PC-3 (cell line): ENCODE measurements around the gene MBTD1. TPM values are rescaled to one million over a fixed set of nuclear protein-coding genes. Genes with fewer than 3 reads are reported as not detected.

Source experiments
- ATAC-seq: fragments of 200-7000 bp; cut with Tn5 transposase; 2 replicates; pipeline ENCODE4 v1.9.1; 2020; ENCODE audit warnings: mild to moderate bottlenecking, moderate library complexity
- BruUV-seq: library from RNA; stranded (reverse); fragments of 400-500 nt; replicated peaks from 2 replicates; lab custom pipeline; 2021; lab: Mats Ljungman, UMichigan
- CTCF ChIA-PET: fragments of 300-600 bp; sonication (Branson Sonifier 250); formaldehyde crosslinking; loops from one replicate; lab custom pipeline; 2022; ENCODE audit warnings: antibody characterized with exemption; lab: Charles Lee
- POLR2A ChIA-PET: fragments of 300-600 bp; sonication (Branson Sonifier 250); formaldehyde crosslinking; loops from one replicate; lab custom pipeline; 2022; ENCODE audit warnings: antibody characterized with exemption; ENCODE audit not compliant: unreplicated experiment; lab: Charles Lee
- DNase-seq: peaks from one replicate; pipeline ENCODE4 v3.0.0-alpha.2; 2015
- H2AFZ ChIP-seq: fragments of 300-600 bp; sonication (generic); 2 replicates; pipeline ENCODE4 v1.6.0; 2016; ENCODE audit warnings: antibody characterized with exemption, low read length
- H3F3A ChIP-seq: fragments of 300-600 bp; sonication (generic); one replicate; pipeline ENCODE4 v1.6.0; 2017; ENCODE audit warnings: antibody characterized with exemption, low read length, control low read depth, mild to moderate bottlenecking; ENCODE audit not compliant: unreplicated experiment
- H3K27ac ChIP-seq: fragments of 300-600 bp; sonication (generic); 2 replicates; pipeline ENCODE4 v1.5.1; 2016; ENCODE audit warnings: mild to moderate bottlenecking, low read length
- H3K27me3 ChIP-seq: fragments of 300-600 bp; sonication (generic); 2 replicates; pipeline ENCODE4 v1.6.1; 2016; ENCODE audit warnings: low read length, mixed read lengths
- H3K36me3 ChIP-seq: fragments of 300-600 bp; sonication (generic); 2 replicates; pipeline ENCODE4 v1.6.1; 2016; ENCODE audit warnings: low read depth, mixed run types, low read length, mixed read lengths
- H3K4me1 ChIP-seq: fragments of 300-600 bp; sonication (generic); 2 replicates; pipeline ENCODE4 v1.5.1; 2016; ENCODE audit warnings: low read length; ENCODE audit not compliant: insufficient read depth
- H3K4me2 ChIP-seq: fragments of 300-600 bp; sonication (generic); 2 replicates; pipeline ENCODE4 v1.6.0; 2016; ENCODE audit warnings: low read length
- H3K4me3 ChIP-seq: fragments of 300-600 bp; sonication (generic); 2 replicates; pipeline ENCODE4 v1.5.1; 2016; ENCODE audit warnings: mild to moderate bottlenecking, low read length, mixed read lengths
- H3K79me2 ChIP-seq: fragments of 300-600 bp; sonication (generic); 2 replicates; pipeline ENCODE4 v1.6.1; 2017; ENCODE audit warnings: low read length, mixed read lengths
- H3K9ac ChIP-seq: fragments of 300-600 bp; sonication (generic); 2 replicates; pipeline ENCODE4 v1.6.0; 2016; ENCODE audit warnings: mild to moderate bottlenecking, low read length
- H3K9me2 ChIP-seq: fragments of 300-600 bp; sonication (generic); replicated peaks from 2 replicates; pipeline ENCODE4 v1.6.1; 2016; ENCODE audit warnings: mixed run types, low read length, mixed read lengths
- H3K9me3 ChIP-seq: fragments of 300-600 bp; sonication (generic); 2 replicates; pipeline ENCODE4 v1.6.1; 2016; ENCODE audit warnings: low read length, mixed read lengths
- H4K20me1 ChIP-seq: fragments of 300-600 bp; sonication (generic); 2 replicates; pipeline ENCODE4 v1.6.1; 2016; ENCODE audit warnings: low read length, mixed read lengths
- CTCF ChIP-seq: fragments of 300-600 bp; sonication (generic); conservative IDR thresholded peaks from 2 replicates; pipeline ENCODE4 v1.5.1; 2017; ENCODE audit warnings: antibody characterized with exemption, low read depth, mild to moderate bottlenecking, low read length
- EZH2 ChIP-seq: fragments of 300-600 bp; sonication (generic); IDR thresholded peaks from one replicate; pipeline ENCODE4 v1.6.1; 2017; ENCODE audit warnings: antibody characterized with exemption, mild to moderate bottlenecking, low read length; ENCODE audit not compliant: unreplicated experiment
- EZH2phosphoT487 ChIP-seq: fragments of 300-600 bp; sonication (generic); IDR thresholded peaks from 2 replicates; pipeline ENCODE4 v1.6.1; 2018; ENCODE audit warnings: mild to moderate bottlenecking, antibody characterized with exemption, low read length, borderline replicate concordance
- intact Hi-C: fragments of 100-400 bp; cut with micrococcal nuclease; formaldehyde crosslinking; loops from 2 replicates; pipeline ENCODE4 v1.9.0; 2023
- total RNA-seq: library from RNA; depleted of rRNA; stranded (reverse); fragments of >200 nt; gene quantifications from 2 replicates; pipeline ENCODE4 v1.2.3, GENCODE V29; 2014

Gene MBTD1
- total RNA-seq, 1 experiment from 2014 or later, result 13.8 TPM

GRCh38 chr17:51164911-51165679, 94.8 kb downstream of the MBTD1 start:
- Histone ChIP-seq H3K4me1 (peaks cover 21% of the 10 kb centered on the region), H3K9ac (no peak overlapping the region), H3K27me3 (no peaks in the 10 kb centered on the region), H2AFZ (no peak overlapping the region), H3F3A (peaks cover 4% of the 10 kb centered on the region), H3K79me2 (peaks cover 35% of the 10 kb centered on the region), H3K9me2 (no peaks in the 10 kb centered on the region), H3K36me3 (peaks cover 54% of the 10 kb centered on the region), H3K4me3 (peak overlapping the region; percentile 81), H3K27ac (0 out of 2 replicates have a peak overlapping the region, but pooled peaks have one; percentile 73), H4K20me1 (peaks cover 20% of the 10 kb centered on the region), H3K9me3 (no peaks in the 10 kb centered on the region), H3K4me2 (peak overlapping the region; percentile 94)
- no peak; the same call in 1 of the 2 replicates for ATAC-seq
- TF ChIP-seq EZH2, result no peak
- TF ChIP-seq EZH2phosphoT487, result no peak
- TF ChIP-seq CTCF, result no peak
- POLR2A ChIA-PET, result no interaction called here
- DNase-seq, result no peak
- BruUV-seq, result no TSS peak
- intact Hi-C loops, result loop anchor here (5.0 kb wide), 1 partner anchor 97 kb away; the partner anchor contains the start of genes MBTD1 and UTP18
- CTCF ChIA-PET, result no interaction called here

- BruUV-seq, result no TSS peak
- Histone ChIP-seq H3F3A (peaks cover 4% of the 10 kb centered on the region), H3K9ac (no peak overlapping the region), H3K79me2 (peaks cover 37% of the 10 kb centered on the region), H3K4me1 (peaks cover 5% of the 10 kb centered on the region; the same call in 1 of the 2 replicates), H3K9me3 (no peaks in the 10 kb centered on the region), H3K9me2 (no peaks in the 10 kb centered on the region), H2AFZ (no peak overlapping the region), H4K20me1 (peaks cover 16% of the 10 kb centered on the region; the same call in 1 of the 2 replicates), H3K4me2 (no peak overlapping the region), H3K27me3 (no peaks in the 10 kb centered on the region), H3K36me3 (peaks cover 56% of the 10 kb centered on the region), H3K27ac (no peak overlapping the region), H3K4me3 (no peak overlapping the region)
- ATAC-seq (no peak), DNase-seq (no peak)
- intact Hi-C loops, result no loop called here
- ChIA-PET POLR2A (no interaction called here), CTCF (no interaction called here)
- TF ChIP-seq EZH2 (no peak), EZH2phosphoT487 (no peak), CTCF (no peak)
Measured at GRCh38 chr17:51161541-51161940, 98.3 kb downstream of the MBTD1 start.

- no peak for ATAC-seq
- Histone ChIP-seq H3K27me3 (no peaks in the 10 kb centered on the region), H3K4me2 (no peak overlapping the region), H3F3A (peaks cover 4% of the 10 kb centered on the region), H2AFZ (no peak overlapping the region), H3K27ac (no peak overlapping the region), H3K9me3 (no peaks in the 10 kb centered on the region), H3K4me3 (no peak overlapping the region), H3K79me2 (peaks cover 53% of the 10 kb centered on the region), H4K20me1 (peaks cover 16% of the 10 kb centered on the region), H3K4me1 (peaks cover 12% of the 10 kb centered on the region), H3K36me3 (peaks cover 66% of the 10 kb centered on the region), H3K9me2 (no peaks in the 10 kb centered on the region), H3K9ac (no peak overlapping the region)
- ChIA-PET CTCF (no interaction called here), POLR2A (no interaction called here)
- no TSS peak for BruUV-seq
- DNase-seq, result no peak
- TF ChIP-seq CTCF (no peak), EZH2 (no peak), EZH2phosphoT487 (no peak)
- intact Hi-C loops, result no loop called here
Measured at GRCh38 chr17:51159604-51160003, 100.2 kb downstream of the MBTD1 start.
